HepG2 (cell line): ENCODE measurements around the gene ADGRD1. TPM values are rescaled to one million over a fixed set of nuclear protein-coding genes. Genes with fewer than 3 reads are reported as not detected.

Experiments used
- FOXA3 ChIP-seq: IDR thresholded peaks from 2 replicates; pipeline ENCODE4 v1.6.1; 2016; ENCODE audit warnings: missing genetic modification reagents, missing compliant biosample characterization
- FOXK1 ChIP-seq: sonication (generic); formaldehyde crosslinking; IDR thresholded peaks from 2 replicates; pipeline ENCODE4 v1.4.0; 2020; ENCODE audit warnings: low read depth, missing genetic modification reagents, borderline replicate concordance
- HNF4G ChIP-seq, 2 experiments: sonication (generic) in 1 of 2; formaldehyde crosslinking in 1 of 2; IDR thresholded peaks; 2 replicates each; pipeline versions ENCODE4 v1.4.0 to v1.6.1; 2011 to 2020; ENCODE audit warnings: borderline replicate concordance in 2 of 2, low read depth in 2 of 2, mild to moderate bottlenecking in 2 of 2, low read length in 1 of 2, missing genetic modification reagents in 1 of 2, moderate library complexity in 1 of 2
- KLF11 ChIP-seq: IDR thresholded peaks from 2 replicates; pipeline ENCODE4 v1.6.1; 2016; ENCODE audit warnings: missing compliant biosample characterization
- MED13 ChIP-seq: sonication (generic); formaldehyde crosslinking; IDR thresholded peaks from 2 replicates; pipeline ENCODE4 v1.5.0; 2020; ENCODE audit warnings: missing genetic modification reagents
- MEIS2 ChIP-seq: sonication (generic); formaldehyde crosslinking; IDR thresholded peaks from 2 replicates; pipeline ENCODE4 v1.9.0; 2021; ENCODE audit warnings: mild to moderate bottlenecking, missing genetic modification reagents
- NR1H2 ChIP-seq: sonication (generic); formaldehyde crosslinking; IDR thresholded peaks from 2 replicates; pipeline ENCODE4 v1.8.1; 2022; ENCODE audit warnings: low read depth, missing genetic modification reagents, borderline replicate concordance
- RCOR2 ChIP-seq: IDR thresholded peaks from 2 replicates; pipeline ENCODE4 v1.6.1; 2016; ENCODE audit warnings: missing biosample characterization, missing genetic modification reagents
- SCMH1 ChIP-seq: sonication (generic); formaldehyde crosslinking; IDR thresholded peaks from 2 replicates; pipeline ENCODE4 v1.9.0; 2021; ENCODE audit warnings: missing genetic modification reagents, mild to moderate bottlenecking, borderline replicate concordance
- WIZ ChIP-seq: sonication (generic); formaldehyde crosslinking; IDR thresholded peaks from 2 replicates; pipeline ENCODE4 v1.5.1; 2020; ENCODE audit warnings: mild to moderate bottlenecking, missing genetic modification reagents
- ZFP36L1 ChIP-seq: sonication (generic); formaldehyde crosslinking; IDR thresholded peaks from 2 replicates; pipeline ENCODE4 v1.8.0; 2022; ENCODE audit warnings: mild to moderate bottlenecking, missing genetic modification reagents, moderate library complexity
- ZNF446 ChIP-seq: sonication (generic); formaldehyde crosslinking; IDR thresholded peaks from 2 replicates; pipeline ENCODE4 v1.5.0; 2020; ENCODE audit warnings: mild to moderate bottlenecking, missing genetic modification reagents
- ZNF776 ChIP-seq: sonication (generic); formaldehyde crosslinking; IDR thresholded peaks from 2 replicates; pipeline ENCODE4 v1.4.0; 2020; ENCODE audit warnings: mild to moderate bottlenecking, missing genetic modification reagents
- ZNF878 ChIP-seq: sonication (generic); formaldehyde crosslinking; IDR thresholded peaks from 2 replicates; pipeline ENCODE4 v1.8.1; 2023; ENCODE audit warnings: mild to moderate bottlenecking, missing genetic modification reagents, moderate library complexity
- polyA plus RNA-seq, 8 experiments: library from polyadenylated mRNA; depleted of rRNA in 3 of 8; stranded (reverse) in 7 of 8; unstranded in 1 of 8; fragments of >200 nt; fragmentation: Illumina TruSeq in 4 of 8; extraction: Trizol in 4 of 8; gene quantifications; 2 replicates each; pipeline versions ENCODE4 v1.2.1 to v1.2.3, GENCODE V29; 2011 to 2016; ENCODE audit warnings: low read depth in 4 of 8, missing spikeins in 1 of 8, mixed read lengths in 1 of 8; ENCODE audit not compliant: insufficient read depth in 1 of 8
- total RNA-seq, 5 experiments: library from RNA; depleted of rRNA; stranded (reverse); fragments of >200 nt; fragmentation: Illumina TruSeq; extraction: Trizol; gene quantifications; 2 replicates each; pipeline ENCODE4 v1.2.3, GENCODE V29; 2016; ENCODE audit warnings: low read depth in 1 of 5
- TF ChIP-seq, protein P1 (sequence below): sonication (generic); formaldehyde crosslinking; IDR thresholded peaks from 2 replicates; pipeline ENCODE4 v1.4.0; 2020; ENCODE audit warnings: missing genetic modification reagents
- TF ChIP-seq, protein P2 (sequence below): sonication (generic); formaldehyde crosslinking; IDR thresholded peaks from 2 replicates; pipeline ENCODE4 v1.4.0; 2020; ENCODE audit warnings: missing genetic modification reagents
- TF ChIP-seq, protein P3 (sequence below): IDR thresholded peaks from 2 replicates; pipeline ENCODE4 v1.6.1; 2016; ENCODE audit warnings: missing compliant biosample characterization, missing genetic modification reagents, borderline replicate concordance

Gene ADGRD1
- total and polyA plus RNA-seq, 2 of the 13 experiments (the other 11 are each of a cell fraction or from before 2014, with no cell fraction given) = 0.46 to 12.4 TPM

DNA sequence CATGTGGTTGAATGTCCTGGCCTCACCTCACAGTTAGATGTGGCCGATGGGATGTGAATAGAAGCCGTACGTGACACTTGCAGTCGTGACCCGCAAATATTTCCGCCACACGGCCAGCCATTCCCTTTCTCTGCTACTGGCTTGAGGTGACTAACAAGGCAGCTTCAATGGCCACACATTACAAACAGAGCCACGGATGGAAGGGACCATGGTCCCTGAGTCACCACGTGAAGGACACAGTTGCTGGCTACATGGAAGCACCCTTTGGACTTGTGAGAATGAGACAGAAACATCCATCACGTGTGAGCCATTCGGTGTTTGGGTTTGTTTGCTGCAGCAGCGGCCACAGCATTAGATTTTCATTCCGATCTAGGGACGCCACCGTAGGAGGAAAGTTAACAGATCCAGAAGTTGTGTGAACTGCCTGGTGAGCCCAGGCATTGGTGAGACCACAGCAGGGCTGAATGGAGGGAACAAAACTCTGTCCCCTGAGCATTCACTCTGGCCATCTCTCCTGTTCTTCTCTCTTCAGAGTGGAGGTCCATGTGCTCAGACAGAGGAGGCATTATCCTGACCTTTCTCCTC is 33.5 kb upstream of the ADGRD1 start (continued):
- TF ChIP-seq, protein P1, sequence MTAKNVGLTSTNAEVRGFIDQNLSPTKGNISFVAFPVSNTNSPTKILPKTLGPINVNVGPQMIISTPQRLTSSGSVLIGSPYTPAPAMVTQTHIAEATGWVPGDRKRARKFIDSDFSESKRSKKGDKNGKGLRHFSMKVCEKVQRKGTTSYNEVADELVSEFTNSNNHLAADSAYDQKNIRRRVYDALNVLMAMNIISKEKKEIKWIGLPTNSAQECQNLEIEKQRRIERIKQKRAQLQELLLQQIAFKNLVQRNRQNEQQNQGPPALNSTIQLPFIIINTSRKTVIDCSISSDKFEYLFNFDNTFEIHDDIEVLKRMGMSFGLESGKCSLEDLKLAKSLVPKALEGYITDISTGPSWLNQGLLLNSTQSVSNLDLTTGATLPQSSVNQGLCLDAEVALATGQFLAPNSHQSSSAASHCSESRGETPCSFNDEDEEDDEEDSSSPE (CRISPR knock-in tag) = peak; percentile 68
- TF ChIP-seq ZNF776 (CRISPR knock-in tag) (no peak; the same call in 1 of the 2 replicates), MED13 (CRISPR knock-in tag) (no peak), HNF4G (IDR thresholded peaks at IDR 0.05; ENCODE audit: borderline replicate concordance, low read depth, low read length) (peak; percentile 56; the same call in 1 of the 2 replicates), HNF4G (CRISPR knock-in tag; IDR thresholded peaks at IDR 0.05; ENCODE audit: borderline replicate concordance, low read depth) (no peak), FOXA3 (peak; percentile 73), WIZ (CRISPR knock-in tag) (no peak; the same call in 1 of the 2 replicates), ZFP36L1 (CRISPR knock-in tag) (peak; percentile 93), FOXK1 (CRISPR knock-in tag) (peak; percentile 69; the same call in 1 of the 2 replicates), RCOR2 (CRISPR knock-in tag) (peak; percentile 40; the same call in 1 of the 2 replicates), KLF11 (CRISPR knock-in tag) (0 out of 2 replicates have a peak, but pooled peaks have one; percentile 60), ZNF446 (CRISPR knock-in tag) (peak; percentile 76), ZNF878 (peak; percentile 81), MEIS2 (0 out of 2 replicates have a peak, but pooled peaks have one; percentile 27), SCMH1 (no peak), NR1H2 (CRISPR knock-in tag) (peak; percentile 63; the same call in 1 of the 2 replicates)
- TF ChIP-seq, protein P2, sequence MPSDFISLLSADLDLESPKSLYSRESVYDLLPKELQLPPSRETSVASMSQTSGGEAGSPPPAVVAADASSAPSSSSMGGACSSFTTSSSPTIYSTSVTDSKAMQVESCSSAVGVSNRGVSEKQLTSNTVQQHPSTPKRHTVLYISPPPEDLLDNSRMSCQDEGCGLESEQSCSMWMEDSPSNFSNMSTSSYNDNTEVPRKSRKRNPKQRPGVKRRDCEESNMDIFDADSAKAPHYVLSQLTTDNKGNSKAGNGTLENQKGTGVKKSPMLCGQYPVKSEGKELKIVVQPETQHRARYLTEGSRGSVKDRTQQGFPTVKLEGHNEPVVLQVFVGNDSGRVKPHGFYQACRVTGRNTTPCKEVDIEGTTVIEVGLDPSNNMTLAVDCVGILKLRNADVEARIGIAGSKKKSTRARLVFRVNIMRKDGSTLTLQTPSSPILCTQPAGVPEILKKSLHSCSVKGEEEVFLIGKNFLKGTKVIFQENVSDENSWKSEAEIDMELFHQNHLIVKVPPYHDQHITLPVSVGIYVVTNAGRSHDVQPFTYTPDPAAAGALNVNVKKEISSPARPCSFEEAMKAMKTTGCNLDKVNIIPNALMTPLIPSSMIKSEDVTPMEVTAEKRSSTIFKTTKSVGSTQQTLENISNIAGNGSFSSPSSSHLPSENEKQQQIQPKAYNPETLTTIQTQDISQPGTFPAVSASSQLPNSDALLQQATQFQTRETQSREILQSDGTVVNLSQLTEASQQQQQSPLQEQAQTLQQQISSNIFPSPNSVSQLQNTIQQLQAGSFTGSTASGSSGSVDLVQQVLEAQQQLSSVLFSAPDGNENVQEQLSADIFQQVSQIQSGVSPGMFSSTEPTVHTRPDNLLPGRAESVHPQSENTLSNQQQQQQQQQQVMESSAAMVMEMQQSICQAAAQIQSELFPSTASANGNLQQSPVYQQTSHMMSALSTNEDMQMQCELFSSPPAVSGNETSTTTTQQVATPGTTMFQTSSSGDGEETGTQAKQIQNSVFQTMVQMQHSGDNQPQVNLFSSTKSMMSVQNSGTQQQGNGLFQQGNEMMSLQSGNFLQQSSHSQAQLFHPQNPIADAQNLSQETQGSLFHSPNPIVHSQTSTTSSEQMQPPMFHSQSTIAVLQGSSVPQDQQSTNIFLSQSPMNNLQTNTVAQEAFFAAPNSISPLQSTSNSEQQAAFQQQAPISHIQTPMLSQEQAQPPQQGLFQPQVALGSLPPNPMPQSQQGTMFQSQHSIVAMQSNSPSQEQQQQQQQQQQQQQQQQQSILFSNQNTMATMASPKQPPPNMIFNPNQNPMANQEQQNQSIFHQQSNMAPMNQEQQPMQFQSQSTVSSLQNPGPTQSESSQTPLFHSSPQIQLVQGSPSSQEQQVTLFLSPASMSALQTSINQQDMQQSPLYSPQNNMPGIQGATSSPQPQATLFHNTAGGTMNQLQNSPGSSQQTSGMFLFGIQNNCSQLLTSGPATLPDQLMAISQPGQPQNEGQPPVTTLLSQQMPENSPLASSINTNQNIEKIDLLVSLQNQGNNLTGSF = 0 out of 2 replicates have a peak, but pooled peaks have one; percentile 39
- TF ChIP-seq, protein P3, sequence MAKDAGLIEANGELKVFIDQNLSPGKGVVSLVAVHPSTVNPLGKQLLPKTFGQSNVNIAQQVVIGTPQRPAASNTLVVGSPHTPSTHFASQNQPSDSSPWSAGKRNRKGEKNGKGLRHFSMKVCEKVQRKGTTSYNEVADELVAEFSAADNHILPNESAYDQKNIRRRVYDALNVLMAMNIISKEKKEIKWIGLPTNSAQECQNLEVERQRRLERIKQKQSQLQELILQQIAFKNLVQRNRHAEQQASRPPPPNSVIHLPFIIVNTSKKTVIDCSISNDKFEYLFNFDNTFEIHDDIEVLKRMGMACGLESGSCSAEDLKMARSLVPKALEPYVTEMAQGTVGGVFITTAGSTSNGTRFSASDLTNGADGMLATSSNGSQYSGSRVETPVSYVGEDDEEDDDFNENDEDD = peak; percentile 38; the same call in 1 of the 2 replicates
